GM12878 (cell line): ENCODE measurements around the gene DIAPH3. TPM values are rescaled to one million over a fixed set of nuclear protein-coding genes. Genes with fewer than 3 reads are reported as not detected.

Source experiments
- ATAC-seq: fragments of 200-7000 bp; cut with Tn5 transposase; 3 replicates; pipeline ENCODE4 v1.9.1; 2020; ENCODE audit warnings: mild to moderate bottlenecking, moderate library complexity
- BruUV-seq: library from RNA; stranded (reverse); fragments of 400-500 nt; replicated peaks from 2 replicates; lab custom pipeline; 2021; lab: Mats Ljungman, UMichigan
- CTCF ChIA-PET: fragments of 300-600 bp; sonication (Branson Sonifier 250); formaldehyde crosslinking; extraction: SDS; loops from one replicate; lab custom pipeline; 2021; ENCODE audit warnings: inconsistent platforms; lab: Yijun Ruan, JAX
- POLR2A ChIA-PET: fragments of 350-600 bp; formaldehyde crosslinking; extraction: SDS; loops from one replicate; lab custom pipeline; 2021; ENCODE audit warnings: inconsistent platforms; lab: Charles Lee
- RAD21 ChIA-PET: fragments of 300-600 bp; sonication (Branson Sonifier 250); formaldehyde crosslinking; loops from one replicate; lab custom pipeline; 2023; ENCODE audit warnings: antibody characterized with exemption; ENCODE audit not compliant: unreplicated experiment; lab: Charles Lee
- SMC1A ChIA-PET: fragments of 300-600 bp; sonication (Branson Sonifier 250); formaldehyde crosslinking; loops from one replicate; lab custom pipeline; 2023; ENCODE audit not compliant: unreplicated experiment, uncharacterized antibody; lab: Charles Lee
- DNase-seq: peaks from one replicate; pipeline ENCODE4 v3.0.0-alpha.2; 2011; ENCODE audit warnings: low read depth, low spot score
- FAIRE-seq: peaks from 3 replicates; lab custom pipeline; 2011; peaks lifted over from hg19 to GRCh38; lab: Jason Lieb, UNC
- H2AFZ ChIP-seq: 2 replicates; pipeline ENCODE4 v1.6.0; 2011; ENCODE audit warnings: low read depth, low read length, control low read depth; ENCODE audit not compliant: control insufficient read depth
- H3K27ac ChIP-seq: 2 replicates; pipeline ENCODE4 v1.5.1; 2011; ENCODE audit warnings: control low read depth; ENCODE audit not compliant: control insufficient read depth, insufficient read depth
- H3K27me3 ChIP-seq, 2 experiments: replicated peaks in 1 of 2; 2 replicates each; pipeline versions ENCODE4 v1.6.0 to v1.6.1; 2011; ENCODE audit warnings: low read length in 1 of 2; ENCODE audit not compliant: control insufficient read depth in 2 of 2, insufficient read depth in 2 of 2
- H3K36me3 ChIP-seq, 2 experiments: 2 replicates each; pipeline ENCODE4 v1.5.1; 2011; ENCODE audit warnings: low read length in 1 of 2; ENCODE audit not compliant: control insufficient read depth in 2 of 2, insufficient read depth in 2 of 2
- H3K4me1 ChIP-seq: 2 replicates; pipeline ENCODE4 v1.6.1; 2011; ENCODE audit warnings: mild to moderate bottlenecking, low read length, moderate library complexity, mixed read lengths; ENCODE audit not compliant: control insufficient read depth, insufficient read depth
- H3K4me2 ChIP-seq: 2 replicates; pipeline ENCODE4 v1.6.0; 2011; ENCODE audit warnings: control low read depth; ENCODE audit not compliant: control insufficient read depth, insufficient read depth
- H3K4me3 ChIP-seq: fragments of 200-600 bp; sonication (generic); 2 replicates; pipeline ENCODE4 v1.5.1; 2016
- H3K79me2 ChIP-seq: 2 replicates; pipeline ENCODE4 v1.6.0; 2011; ENCODE audit warnings: low read length; ENCODE audit not compliant: control insufficient read depth, insufficient read depth
- H3K9ac ChIP-seq: 2 replicates; pipeline ENCODE4 v1.8.0; 2011; ENCODE audit warnings: low read length, control low read depth, mixed read lengths; ENCODE audit not compliant: control insufficient read depth, insufficient read depth
- H3K9me3 ChIP-seq: replicated peaks from 3 replicates; pipeline ENCODE4 v1.5.1; 2011; ENCODE audit warnings: mild to moderate bottlenecking, low read length; ENCODE audit not compliant: control insufficient read depth, insufficient read depth
- H4K20me1 ChIP-seq: 2 replicates; pipeline ENCODE4 v1.6.0; 2011; ENCODE audit not compliant: control insufficient read depth, insufficient read depth
- BMI1 ChIP-seq: fragments of 450-650 bp; IDR thresholded peaks from 2 replicates; pipeline ENCODE4 v1.6.1; 2016; ENCODE audit warnings: mild to moderate bottlenecking, moderate library complexity, borderline replicate concordance
- CBX3 ChIP-seq: fragments of 200-600 bp; sonication (generic); IDR thresholded peaks from 2 replicates; pipeline ENCODE4 v1.6.1; 2016; ENCODE audit warnings: low read depth, borderline replicate concordance
- HCFC1 ChIP-seq: fragments of 150-350 bp; IDR thresholded peaks from 2 replicates; pipeline ENCODE4 v1.6.1; 2014; ENCODE audit warnings: low read length
- PML ChIP-seq: IDR thresholded peaks from 2 replicates; pipeline ENCODE4 v1.6.1; 2012; ENCODE audit warnings: low read length, inconsistent platforms
- RELB ChIP-seq: fragments of 450-650 bp; IDR thresholded peaks from 2 replicates; pipeline ENCODE4 v1.6.1; 2017; ENCODE audit warnings: low read depth, mild to moderate bottlenecking, moderate library complexity
- SRF ChIP-seq, 2 experiments: IDR thresholded peaks; 2 replicates each; pipeline ENCODE4 v1.6.1; 2011; ENCODE audit warnings: low read depth in 2 of 2, low read length in 2 of 2, mild to moderate bottlenecking in 1 of 2, moderate library complexity in 1 of 2
- WGBS: methylation state at CpG from one replicate; pipeline ENCODE4 v1.1.6; 2016; ENCODE audit warnings: low lambda C conversion rate; ENCODE audit not compliant: insufficient replicate concordance, insufficient coverage; ENCODE audit errors: missing lambda C conversion rate; 5-methylcytosine and 5-hydroxymethylcytosine counted together
- in situ Hi-C: fragments of 300-500 bp; cut with MboI; formaldehyde crosslinking; loops from 9 replicates; pipeline ENCODE4 v1.14.3; 2018; ENCODE audit warnings: mixed read lengths
- intact Hi-C: fragments of 100-400 bp; cut with micrococcal nuclease; formaldehyde crosslinking; loops from one replicate; pipeline ENCODE4 v1.14.2; 2022; ENCODE audit not compliant: unreplicated experiment
- polyA plus RNA-seq, 11 experiments: library from polyadenylated mRNA; depleted of rRNA in 4 of 11; unstranded in 6 of 11; stranded (reverse) in 5 of 11; fragments of >200 nt; fragmentation: Nextera tagmentation in 4 of 11; fragmentation: Illumina TruSeq in 1 of 11; extraction: Ambion mirVana in 4 of 11; extraction: Trizol in 1 of 11; gene quantifications; 1 replicate in 1 of 11; 2 replicates in 10 of 11; pipeline versions ENCODE4 v1.2.1 to v1.2.3, GENCODE V29; 2011 to 2016; ENCODE audit warnings: inconsistent platforms in 2 of 11, missing spikeins in 2 of 11, low read depth in 1 of 11
- total RNA-seq, 4 experiments: library from RNA; depleted of rRNA in 3 of 4; stranded (reverse); fragments of >200 nt in 3 of 4; fragmentation: Illumina TruSeq in 1 of 4; extraction: Trizol in 1 of 4; gene quantifications; 2 replicates each; pipeline versions ENCODE4 v1.2.1 to v1.2.3, GENCODE V29; 2013 to 2021
- TF ChIP-seq, protein P1 (sequence below): IDR thresholded peaks from 2 replicates; pipeline ENCODE4 v1.6.1; 2011; ENCODE audit warnings: mild to moderate bottlenecking, low read depth, low read length, moderate library complexity; ENCODE audit not compliant: insufficient replicate concordance

Gene DIAPH3
- total and polyA plus RNA-seq, 10 of the 15 experiments (the other 5 are each of a cell fraction or from before 2014, with no cell fraction given) = 10.1 to 25.2 (median 15.4) TPM

- H3K9ac ChIP-seq = no peak overlapping the region
- TF ChIP-seq HCFC1 = no peak
- TF ChIP-seq RELB = no peak
- TF ChIP-seq BMI1 = no peak
- TF ChIP-seq, protein P1, sequence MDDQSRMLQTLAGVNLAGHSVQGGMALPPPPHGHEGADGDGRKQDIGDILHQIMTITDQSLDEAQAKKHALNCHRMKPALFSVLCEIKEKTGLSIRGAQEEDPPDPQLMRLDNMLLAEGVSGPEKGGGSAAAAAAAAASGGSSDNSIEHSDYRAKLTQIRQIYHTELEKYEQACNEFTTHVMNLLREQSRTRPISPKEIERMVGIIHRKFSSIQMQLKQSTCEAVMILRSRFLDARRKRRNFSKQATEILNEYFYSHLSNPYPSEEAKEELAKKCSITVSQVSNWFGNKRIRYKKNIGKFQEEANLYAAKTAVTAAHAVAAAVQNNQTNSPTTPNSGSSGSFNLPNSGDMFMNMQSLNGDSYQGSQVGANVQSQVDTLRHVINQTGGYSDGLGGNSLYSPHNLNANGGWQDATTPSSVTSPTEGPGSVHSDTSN = no peak
- no peak for TF ChIP-seq PML
- TF ChIP-seq SRF (IDR thresholded peaks at IDR 0.05; ENCODE audit: low read depth in 2 of 2, low read length in 2 of 2) = no peak
- TF ChIP-seq CBX3 = no peak
- TF ChIP-seq, all 136 proteins: peak for 0
- no peak overlapping the region for H2AFZ ChIP-seq
- WGBS = 77% methylated on average over 3 of the region's 3 CpGs
- H3K4me3 ChIP-seq = no peak overlapping the region
- in situ Hi-C loops (no loop called here), intact Hi-C loops (no loop called here)
- H3K4me2 ChIP-seq = no peak overlapping the region
- no TSS peak for BruUV-seq
- ChIA-PET CTCF (no interaction called here), RAD21 (no interaction called here), POLR2A (no interaction called here), SMC1A (interaction anchor here (1.3 to 1.4 kb wide), 2 partner anchors 14 to 33 kb away, joined by 3 to 4 read pairs; no protein-coding TSS in a partner anchor)
- no peaks in the 10 kb centered on the region; a peak in 1 of 4 replicates for H3K36me3 ChIP-seq
- no peaks in the 10 kb centered on the region; the same call in 2 of the 3 replicates for H3K9me3 ChIP-seq
- no peak for DNase-seq
- H4K20me1 ChIP-seq = no peaks in the 10 kb centered on the region
- no peak for FAIRE-seq
- no peak for ATAC-seq
- no peaks in the 10 kb centered on the region for H3K4me1 ChIP-seq
- H3K27me3 ChIP-seq = no peaks in the 10 kb centered on the region
- H3K27ac ChIP-seq = no peak overlapping the region
- no peaks in the 10 kb centered on the region for H3K79me2 ChIP-seq
Measured at GRCh38 chr13:60026286-60026685, 137.4 kb downstream of the DIAPH3 start.
